Dermis blood vessel endothelial cell (primary cell): ENCODE results near the gene TRAF3. TPM values are rescaled to one million over a fixed set of nuclear protein-coding genes. Genes with fewer than 3 reads are reported as not detected.
"Not testable (repeated sequence)": the region's sequence is repeated elsewhere in the genome, so short reads cannot be mapped to it uniquely, and the experiment has no call there.

Source experiments
- DNase-seq: peaks from one replicate; pipeline ENCODE4 v3.0.0; 2010
- total RNA-seq: library from RNA; depleted of rRNA; stranded (reverse); fragments of >200 nt; gene quantifications from 2 replicates; pipeline ENCODE4 v1.2.3, GENCODE V29; 2014

TRAF3 gene
- total RNA-seq, 1 donor from 2014 or later, result 30.3 TPM

GRCh38 chr14:102809870-102810269, 32.6 kb downstream of the TRAF3 start:
- no peak for DNase-seq

GRCh38 chr14:102810523-102810922, 33.3 kb downstream of the TRAF3 start:
- no peak for DNase-seq

GRCh38 chr14:102811254-102811963, 34.2 kb downstream of the TRAF3 start:
- no peak for DNase-seq

GRCh38 chr14:102811971-102812370, 34.7 kb downstream of the TRAF3 start:
- DNase-seq, result no peak

- no peak for DNase-seq
These were observed 36.4 kb downstream of the TRAF3 start for GRCh38 chr14:102813691-102814090.

- DNase-seq, result no peak
These were observed 40.1 kb downstream of the TRAF3 start for GRCh38 chr14:102817318-102817717.

GRCh38 chr14:102817942-102818940, 41.0 kb downstream of the TRAF3 start:
- no peak for DNase-seq

- DNase-seq, result no peak
These were observed 42.0 kb downstream of the TRAF3 start for GRCh38 chr14:102819176-102819628.

GRCh38 chr14:102819747-102820330, 42.6 kb downstream of the TRAF3 start:
- no peak for DNase-seq

GRCh38 chr14:102821252-102821651, 44.0 kb downstream of the TRAF3 start:
- no peak for DNase-seq

- peak; percentile 73 for DNase-seq
These were observed 45.1 kb downstream of the TRAF3 start for GRCh38 chr14:102822311-102822863.

- DNase-seq, result not testable (repeated sequence)
These were observed 45.6 kb downstream of the TRAF3 start for GRCh38 chr14:102822887-102823286.

- DNase-seq, result no peak
These were observed 46.3 kb downstream of the TRAF3 start for GRCh38 chr14:102823546-102823945.

- peak; percentile 45 for DNase-seq
These were observed 47.6 kb downstream of the TRAF3 start for GRCh38 chr14:102824832-102825231.

- DNase-seq, result no peak
These were observed 48.3 kb downstream of the TRAF3 start for GRCh38 chr14:102825307-102826095.

GRCh38 chr14:102826161-102826560, 48.9 kb downstream of the TRAF3 start:
- no peak for DNase-seq

- DNase-seq, result no peak
These were observed 49.8 kb downstream of the TRAF3 start for GRCh38 chr14:102826751-102827675.

GRCh38 chr14:102827716-102828115, 50.5 kb downstream of the TRAF3 start:
- DNase-seq, result no peak

- no peak for DNase-seq
These were observed 50.9 kb downstream of the TRAF3 start for GRCh38 chr14:102828151-102828550.

GRCh38 chr14:102829016-102829548, 51.8 kb downstream of the TRAF3 start:
- no peak for DNase-seq
